ENCODE results near the gene NUCKS1.

NUCKS1 gene

DNA sequence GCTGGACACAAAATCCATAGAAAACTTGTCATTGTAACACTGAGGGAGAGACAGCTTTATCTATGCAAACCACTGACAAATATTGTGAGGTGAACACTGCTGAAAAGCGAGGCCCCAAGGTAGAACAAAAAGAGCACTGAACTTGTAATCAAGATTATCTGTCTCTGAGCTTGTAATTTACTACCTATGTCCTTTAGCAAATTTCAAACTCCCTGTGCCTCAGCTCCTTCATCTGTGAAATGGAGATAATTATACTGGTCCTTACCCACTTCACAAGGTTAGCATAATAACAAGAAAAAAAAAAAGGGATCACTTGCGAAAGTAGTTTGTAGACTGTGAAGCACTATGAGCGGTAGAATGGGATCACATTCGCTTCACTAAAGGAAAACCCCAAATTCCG lies 4.9 kb upstream of the NUCKS1 start:
- Histone ChIP-seq H3K9ac (no peak overlapping the region), H4K20me1 (ENCODE audit: insufficient read depth) (no peaks in the 10 kb centered on the region), H2AFZ (ENCODE audit: low read depth) (no peak overlapping the region), H3K27ac (no peak overlapping the region), H3K27me3 (ENCODE audit: insufficient read depth, low read depth) (no peaks in the 10 kb centered on the region), H3K79me2 (ENCODE audit: insufficient read depth, low read depth) (no peaks in the 10 kb centered on the region), H3K4me2 (no peak overlapping the region), H3K36me3 (ENCODE audit: insufficient read depth) (no peaks in the 10 kb centered on the region), H3K4me3 (IDR thresholded peaks at IDR 0.05; ENCODE audit: insufficient read depth, low read depth, low read length) (no peak overlapping the region), H3K4me1 (ENCODE audit: low read depth, poor library complexity, severe bottlenecking) (peaks cover 15% of the 10 kb centered on the region)
- TF ChIP-seq CTCF (conservative IDR thresholded peaks at IDR 0.05; ENCODE audit: low read depth, low read length), result no peak

DNA sequence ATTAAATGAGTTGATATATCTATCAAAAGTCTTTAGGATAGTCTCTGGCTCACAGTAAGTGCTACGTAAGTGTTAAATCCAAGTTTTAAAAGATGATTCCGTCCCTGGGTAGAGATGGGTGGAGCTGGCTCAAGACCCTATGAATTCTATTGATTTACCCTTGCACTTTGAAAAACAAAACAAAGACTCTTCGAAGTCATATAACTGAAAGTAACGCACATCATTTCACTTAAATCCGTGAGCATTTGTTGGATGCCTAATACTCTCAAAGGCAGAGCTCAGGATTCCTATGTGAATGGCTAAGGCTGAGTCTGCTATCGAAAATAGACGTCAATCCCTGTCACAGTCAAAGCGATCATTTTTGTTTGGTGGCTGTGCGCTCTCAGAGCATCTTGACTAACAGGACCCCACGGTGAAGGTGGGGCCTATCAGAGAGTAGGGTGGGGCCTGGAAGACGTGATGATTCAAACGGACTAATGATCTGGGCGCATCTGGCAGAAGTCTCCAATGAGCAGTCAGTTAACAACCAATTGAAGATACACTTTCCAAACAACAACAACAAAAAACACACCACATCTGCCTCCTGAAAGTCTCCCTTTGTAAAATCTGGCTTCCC lies 1.2 kb upstream of the NUCKS1 start:
- no peak overlapping the region for H3K4me3 ChIP-seq (IDR thresholded peaks at IDR 0.05; ENCODE audit: insufficient read depth, low read depth, low read length)
- H2AFZ ChIP-seq (ENCODE audit: low read depth), result peak overlapping the region; percentile 93
- peak overlapping the region; percentile 71 for H3K4me2 ChIP-seq
- no peaks in the 10 kb centered on the region for H3K27me3 ChIP-seq (ENCODE audit: insufficient read depth, low read depth)
- peaks cover 35% of the 10 kb centered on the region for H3K79me2 ChIP-seq (ENCODE audit: insufficient read depth, low read depth)
- peaks cover 34% of the 10 kb centered on the region for H3K4me1 ChIP-seq (ENCODE audit: low read depth, poor library complexity, severe bottlenecking)
- H4K20me1 ChIP-seq (ENCODE audit: insufficient read depth), result peaks cover 30% of the 10 kb centered on the region
- peak overlapping the region; percentile 62; the same call in 1 of the 2 replicates for H3K27ac ChIP-seq
- H3K36me3 ChIP-seq (ENCODE audit: insufficient read depth), result no peaks in the 10 kb centered on the region
- peak overlapping the region; percentile 63 for H3K9ac ChIP-seq
- no peak for TF ChIP-seq CTCF (conservative IDR thresholded peaks at IDR 0.05; ENCODE audit: low read depth, low read length)

DNA sequence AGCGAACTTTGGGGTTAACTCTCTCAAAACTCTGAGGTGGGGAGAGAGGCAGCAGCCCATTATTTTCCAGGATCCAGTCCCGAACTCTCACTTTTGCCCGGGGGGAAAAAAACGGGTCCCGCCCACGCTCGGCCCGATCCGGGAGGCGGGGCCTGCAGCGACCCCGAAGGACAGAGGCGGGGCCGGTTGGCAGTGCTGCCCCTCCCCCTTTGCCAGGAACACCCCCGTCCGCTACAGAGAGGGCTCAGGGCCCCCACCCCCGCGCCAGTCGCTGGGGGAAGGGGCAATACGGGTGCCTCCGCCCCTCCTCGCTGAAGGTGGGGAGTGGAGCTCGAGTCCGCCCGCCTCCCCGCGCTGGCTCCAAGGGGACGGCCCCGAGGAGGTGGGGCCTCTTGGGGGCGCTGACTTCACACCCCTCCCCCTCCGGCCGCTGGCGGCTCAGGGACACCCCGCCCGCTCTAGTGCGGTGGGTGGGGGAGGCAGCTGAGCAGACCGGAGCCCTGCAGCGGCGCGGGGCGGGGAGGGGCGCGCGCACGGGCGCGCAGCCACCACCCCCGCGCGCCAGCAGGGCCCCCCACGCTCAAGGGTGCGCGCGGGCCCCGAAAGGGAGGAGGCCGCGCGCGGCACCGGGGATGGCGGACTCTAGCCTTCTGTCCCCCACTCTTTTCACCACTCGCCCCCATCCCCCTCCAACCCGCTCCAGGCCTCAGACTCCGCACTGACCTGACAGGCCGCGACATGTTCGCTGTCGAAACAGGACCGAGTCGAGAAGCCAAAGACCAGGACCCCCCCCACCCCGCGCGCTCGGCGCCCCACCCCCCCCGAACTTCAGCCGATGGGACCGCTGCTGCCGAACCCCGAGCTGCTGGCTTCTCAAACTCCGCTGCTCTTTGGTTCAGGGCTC lies 496 bp downstream of the NUCKS1 start:
- TF ChIP-seq CTCF (conservative IDR thresholded peaks at IDR 0.05; ENCODE audit: low read depth, low read length), result no peak
- Histone ChIP-seq H2AFZ (ENCODE audit: low read depth) (no peak overlapping the region), H3K79me2 (ENCODE audit: insufficient read depth, low read depth) (peaks cover 51% of the 10 kb centered on the region), H3K4me1 (ENCODE audit: low read depth, poor library complexity, severe bottlenecking) (peaks cover 41% of the 10 kb centered on the region), H3K9ac (peak overlapping the region; percentile 63), H3K36me3 (ENCODE audit: insufficient read depth) (no peaks in the 10 kb centered on the region), H4K20me1 (ENCODE audit: insufficient read depth) (peaks cover 42% of the 10 kb centered on the region), H3K27me3 (ENCODE audit: insufficient read depth, low read depth) (no peaks in the 10 kb centered on the region), H3K27ac (peak overlapping the region; percentile 62), H3K4me2 (peak overlapping the region; percentile 99), H3K4me3 (IDR thresholded peaks at IDR 0.05; ENCODE audit: insufficient read depth, low read depth, low read length) (peak overlapping the region; percentile 97)

GRCh38 chr1:205748403-205749233 lies 1.4 kb downstream of the NUCKS1 start:
- Histone ChIP-seq H4K20me1 (ENCODE audit: insufficient read depth) (peaks cover 48% of the 10 kb centered on the region), H3K4me2 (peak overlapping the region; percentile 99), H3K4me1 (ENCODE audit: low read depth, poor library complexity, severe bottlenecking) (peaks cover 41% of the 10 kb centered on the region), H3K79me2 (ENCODE audit: insufficient read depth, low read depth) (peaks cover 60% of the 10 kb centered on the region), H3K27ac (peak overlapping the region; percentile 4; the same call in 1 of the 2 replicates), H3K36me3 (ENCODE audit: insufficient read depth) (no peaks in the 10 kb centered on the region), H3K27me3 (ENCODE audit: insufficient read depth, low read depth) (no peaks in the 10 kb centered on the region), H3K9ac (peak overlapping the region; percentile 63; the same call in 1 of the 2 replicates), H3K4me3 (IDR thresholded peaks at IDR 0.05; ENCODE audit: insufficient read depth, low read depth, low read length) (peak overlapping the region; percentile 97), H2AFZ (ENCODE audit: low read depth) (no peak overlapping the region)
- TF ChIP-seq CTCF (conservative IDR thresholded peaks at IDR 0.05; ENCODE audit: low read depth, low read length), result no peak
